ENCODE measurements around the gene TMEM80.

GRCh38 chr11:719214-720016 is 23.8 kb downstream of the TMEM80 start:
- TF ChIP-seq CTCF (IDR thresholded peaks at IDR 0.05), result no peak
- no peak for TF ChIP-seq POLR2A (IDR thresholded peaks at IDR 0.05)
- TF ChIP-seq EP300 (IDR thresholded peaks at IDR 0.05), result no peak
